PC-3 (cell line): ENCODE measurements around the gene DHRS1.
"Not testable (repeated sequence)": the region's sequence is repeated elsewhere in the genome, so short reads cannot be mapped to it uniquely, and the experiment has no call there.

ENCODE experiments used
- EZH2 ChIP-seq: fragments of 300-600 bp; sonication (generic); IDR thresholded peaks from one replicate; pipeline ENCODE4 v1.6.1; 2017; ENCODE audit warnings: antibody characterized with exemption, mild to moderate bottlenecking, low read length; ENCODE audit not compliant: unreplicated experiment
- EZH2phosphoT487 ChIP-seq: fragments of 300-600 bp; sonication (generic); IDR thresholded peaks from 2 replicates; pipeline ENCODE4 v1.6.1; 2018; ENCODE audit warnings: mild to moderate bottlenecking, antibody characterized with exemption, low read length, borderline replicate concordance
- TF ChIP-seq, protein P1 (sequence below): fragments of 300-600 bp; sonication (generic); conservative IDR thresholded peaks from 2 replicates; pipeline ENCODE4 v1.5.1; 2017; ENCODE audit warnings: antibody characterized with exemption, low read depth, mild to moderate bottlenecking, low read length

DNA sequence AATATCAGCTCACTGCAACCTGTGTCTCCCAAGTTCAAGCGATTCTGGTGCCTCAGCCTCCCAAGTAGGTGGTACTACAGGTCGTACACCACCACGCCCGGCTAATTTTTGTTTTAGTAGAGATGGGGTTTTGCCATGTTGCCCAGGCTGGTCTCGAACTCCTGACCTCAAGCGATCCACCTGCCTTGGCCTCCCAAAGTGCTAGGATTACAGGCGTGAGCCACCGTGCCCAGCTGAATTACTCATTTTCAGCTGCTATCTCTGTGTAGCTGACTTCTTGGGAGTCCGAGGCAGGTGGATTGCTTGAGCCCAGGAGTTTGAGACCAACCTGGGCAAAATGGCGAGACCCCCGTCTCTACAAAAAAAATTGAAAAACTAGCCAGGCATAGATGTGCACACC is 54.2 kb downstream of the DHRS1 start:
- not testable (repeated sequence) for TF ChIP-seq EZH2, EZH2phosphoT487
- TF ChIP-seq, protein P1, sequence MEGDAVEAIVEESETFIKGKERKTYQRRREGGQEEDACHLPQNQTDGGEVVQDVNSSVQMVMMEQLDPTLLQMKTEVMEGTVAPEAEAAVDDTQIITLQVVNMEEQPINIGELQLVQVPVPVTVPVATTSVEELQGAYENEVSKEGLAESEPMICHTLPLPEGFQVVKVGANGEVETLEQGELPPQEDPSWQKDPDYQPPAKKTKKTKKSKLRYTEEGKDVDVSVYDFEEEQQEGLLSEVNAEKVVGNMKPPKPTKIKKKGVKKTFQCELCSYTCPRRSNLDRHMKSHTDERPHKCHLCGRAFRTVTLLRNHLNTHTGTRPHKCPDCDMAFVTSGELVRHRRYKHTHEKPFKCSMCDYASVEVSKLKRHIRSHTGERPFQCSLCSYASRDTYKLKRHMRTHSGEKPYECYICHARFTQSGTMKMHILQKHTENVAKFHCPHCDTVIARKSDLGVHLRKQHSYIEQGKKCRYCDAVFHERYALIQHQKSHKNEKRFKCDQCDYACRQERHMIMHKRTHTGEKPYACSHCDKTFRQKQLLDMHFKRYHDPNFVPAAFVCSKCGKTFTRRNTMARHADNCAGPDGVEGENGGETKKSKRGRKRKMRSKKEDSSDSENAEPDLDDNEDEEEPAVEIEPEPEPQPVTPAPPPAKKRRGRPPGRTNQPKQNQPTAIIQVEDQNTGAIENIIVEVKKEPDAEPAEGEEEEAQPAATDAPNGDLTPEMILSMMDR: not testable (repeated sequence)
